CD4-positive, alpha-beta T cell treated with Interleukin-2 at 100 ng/mL for 4 hours (primary cell): Measurements from ENCODE around the gene KANSL1L.

ENCODE experiments used
- DNase-seq: peaks from one replicate; pipeline ENCODE4 v3.0.0-alpha.2; 2020; ENCODE audit warnings: low spot score

Gene KANSL1L

GRCh38 chr2:210063306-210063705, 107.9 kb downstream of the KANSL1L start:
- DNase-seq = no peak

GRCh38 chr2:210055825-210056224, 115.4 kb downstream of the KANSL1L start:
- DNase-seq = no peak

GRCh38 chr2:210054696-210055095, 116.5 kb downstream of the KANSL1L start:
- DNase-seq = no peak

- DNase-seq = no peak
These were observed 120.3 kb downstream of the KANSL1L start for GRCh38 chr2:210050885-210051284.

GRCh38 chr2:210049831-210050230, 121.4 kb downstream of the KANSL1L start:
- no peak for DNase-seq

GRCh38 chr2:210046851-210047500, 124.2 kb downstream of the KANSL1L start:
- no peak for DNase-seq

- DNase-seq = no peak
These were observed 133.1 kb downstream of the KANSL1L start for GRCh38 chr2:210038078-210038477.

DNA sequence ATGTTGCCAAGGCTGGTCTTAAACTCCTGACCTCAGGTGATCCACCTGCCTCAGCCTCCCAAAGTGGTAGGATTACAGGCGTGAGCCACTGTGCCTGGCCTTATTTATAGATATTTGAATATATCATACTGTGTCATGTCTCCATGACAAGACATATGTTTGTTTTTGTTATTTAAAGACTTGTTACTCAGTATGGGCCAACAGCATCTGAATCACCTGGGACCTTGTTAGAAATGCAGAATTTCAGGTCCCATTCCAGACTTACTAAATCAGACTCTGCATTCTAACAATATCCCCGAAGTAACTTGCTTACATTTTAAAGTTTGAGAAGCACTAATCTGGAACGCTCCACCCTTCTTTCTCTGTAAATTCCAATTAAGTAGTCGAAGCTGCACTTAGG, 135.5 kb downstream of the KANSL1L start:
- DNase-seq = no peak

GRCh38 chr2:210034087-210034683, 137.0 kb downstream of the KANSL1L start:
- no peak for DNase-seq

- no peak for DNase-seq
These were observed 143.0 kb downstream of the KANSL1L start for GRCh38 chr2:210028178-210028577.

GRCh38 chr2:210027608-210028007, 143.6 kb downstream of the KANSL1L start:
- no peak for DNase-seq

DNA sequence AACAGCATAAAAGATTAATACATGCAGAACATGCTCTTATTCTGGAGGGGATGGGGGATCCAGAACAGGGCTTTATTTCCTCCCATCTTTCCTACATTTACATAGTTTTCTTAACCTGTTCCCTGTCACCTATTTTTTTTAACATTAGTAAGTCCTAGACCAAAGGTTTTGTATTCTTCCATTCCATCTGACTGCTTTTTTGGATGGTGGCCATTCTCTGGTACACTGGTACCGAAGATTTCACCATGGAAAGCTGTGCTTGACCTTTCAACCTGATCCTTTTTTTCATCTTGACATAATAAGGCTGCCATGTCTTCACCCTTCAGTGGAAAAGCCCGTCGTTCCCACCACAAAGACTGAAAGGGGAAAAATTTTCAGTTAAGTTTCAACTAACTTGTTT, 148.4 kb downstream of the KANSL1L start:
- DNase-seq = no peak

- DNase-seq = no peak
These were observed 151.1 kb downstream of the KANSL1L start for GRCh38 chr2:210020138-210020537.

- DNase-seq = no peak
These were observed 161.3 kb downstream of the KANSL1L start for GRCh38 chr2:210009896-210010295.

DNA sequence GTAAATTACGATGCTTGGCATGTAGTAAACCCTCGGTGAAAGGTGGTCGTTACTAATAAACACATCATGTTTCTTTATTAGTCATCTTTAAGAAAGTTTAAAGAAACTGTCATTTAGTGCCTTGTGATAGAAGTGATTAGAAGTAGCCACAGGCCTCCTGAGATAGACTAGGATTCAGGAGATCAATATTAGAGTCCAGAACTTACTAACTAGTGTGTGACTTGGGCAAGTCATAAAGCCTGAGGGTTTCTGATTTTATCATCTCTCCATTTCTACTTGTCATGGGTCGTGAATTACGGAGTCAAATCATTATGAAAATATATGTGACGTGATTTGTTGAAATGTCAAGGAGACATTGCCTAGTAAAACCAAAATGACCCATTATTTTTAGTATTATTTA, 162.1 kb downstream of the KANSL1L start:
- no peak for DNase-seq

DNA sequence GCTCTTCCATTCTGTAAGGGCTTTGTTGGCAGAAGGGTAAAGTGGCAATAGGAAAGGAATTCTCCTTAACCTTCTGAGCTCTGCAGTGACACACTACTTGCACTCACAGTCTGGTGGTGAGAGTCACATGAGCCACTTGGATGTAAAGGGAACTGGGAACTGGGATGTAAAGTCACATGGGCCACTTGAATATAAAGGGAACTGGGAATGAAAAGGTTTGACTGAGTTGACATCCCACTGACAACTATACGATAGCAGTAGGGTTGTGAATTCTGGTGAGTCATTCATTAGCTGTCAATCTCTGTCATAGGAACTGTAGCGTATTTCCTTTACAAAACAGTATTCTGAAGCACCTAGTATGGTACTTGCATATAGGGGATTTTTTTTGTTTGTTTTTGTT, 163.3 kb downstream of the KANSL1L start:
- no peak for DNase-seq

- DNase-seq = no peak
These were observed 166.3 kb downstream of the KANSL1L start for GRCh38 chr2:210004881-210005280.

DNA sequence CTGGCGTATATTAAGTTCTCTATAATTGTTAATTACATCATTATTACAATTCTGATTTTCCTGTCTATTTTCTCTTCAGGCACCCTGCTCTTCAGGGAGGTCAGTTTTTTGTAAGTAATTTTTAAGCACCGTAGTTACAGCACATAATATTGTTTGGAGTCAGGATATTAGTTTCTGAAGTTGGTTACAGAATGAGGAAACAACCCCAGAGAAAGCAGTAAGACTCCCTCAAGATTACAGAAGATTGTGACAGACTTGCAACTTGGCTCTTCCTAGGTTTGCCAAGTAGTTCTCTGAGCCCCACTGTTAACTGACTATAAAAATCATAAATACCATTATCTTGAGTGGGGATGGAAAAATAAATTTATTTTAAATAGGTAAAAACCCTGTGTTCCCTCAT, 167.8 kb downstream of the KANSL1L start:
- DNase-seq = no peak

- DNase-seq = peak; percentile 97
These were observed 168.8 kb downstream of the KANSL1L start, which contains the start of gene RPE for GRCh38 chr2:210002158-210003157. TSS of gene RPE (plus strand) at chr2:210002638. CDS start at chr2:210002662, 24 bp downstream.

DNA sequence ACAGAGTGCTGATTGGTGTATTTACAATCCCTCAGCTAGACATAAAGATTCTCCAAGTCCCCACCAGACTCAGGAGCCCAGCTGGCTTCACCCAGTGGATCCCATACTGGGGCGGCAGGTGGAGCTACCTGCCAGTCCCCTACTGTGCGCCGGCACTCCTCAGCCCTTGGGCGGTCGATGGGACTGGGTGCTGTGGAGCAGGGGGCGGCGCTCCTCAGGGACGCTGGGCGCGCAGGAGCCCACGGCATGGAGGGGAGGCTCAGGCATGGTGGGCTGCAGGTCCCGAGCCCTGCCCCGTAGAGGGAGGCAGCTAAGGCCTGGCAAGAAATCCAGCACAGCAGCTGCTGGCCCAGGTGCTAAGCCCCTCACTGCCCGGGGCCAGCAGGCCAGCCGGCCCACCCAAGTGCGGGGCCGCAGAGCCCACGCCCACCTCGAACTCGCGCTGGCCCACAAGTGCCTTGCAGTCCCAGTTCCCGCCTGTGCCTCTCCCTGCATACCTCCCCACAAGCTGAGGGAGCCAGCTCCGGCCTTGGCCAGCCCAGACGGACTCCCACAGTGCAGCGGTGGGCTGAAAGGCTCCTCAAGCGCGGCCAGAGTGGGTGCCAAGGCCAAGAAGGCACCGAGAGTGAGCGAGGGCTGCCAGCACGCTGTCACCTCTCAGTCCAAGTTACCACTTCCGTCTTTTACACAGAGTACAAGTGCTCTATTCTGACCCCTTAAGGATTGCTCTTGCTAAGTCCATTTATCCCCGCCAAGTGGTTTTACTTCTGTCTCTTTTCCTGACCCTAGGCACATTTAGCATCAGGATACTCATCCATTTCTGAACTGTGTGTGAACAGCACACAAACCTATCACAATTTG, 170.5 kb downstream of the KANSL1L start:
- DNase-seq = no peak

- no peak for DNase-seq
These were observed 172.6 kb downstream of the KANSL1L start for GRCh38 chr2:209998596-209998995.

DNA sequence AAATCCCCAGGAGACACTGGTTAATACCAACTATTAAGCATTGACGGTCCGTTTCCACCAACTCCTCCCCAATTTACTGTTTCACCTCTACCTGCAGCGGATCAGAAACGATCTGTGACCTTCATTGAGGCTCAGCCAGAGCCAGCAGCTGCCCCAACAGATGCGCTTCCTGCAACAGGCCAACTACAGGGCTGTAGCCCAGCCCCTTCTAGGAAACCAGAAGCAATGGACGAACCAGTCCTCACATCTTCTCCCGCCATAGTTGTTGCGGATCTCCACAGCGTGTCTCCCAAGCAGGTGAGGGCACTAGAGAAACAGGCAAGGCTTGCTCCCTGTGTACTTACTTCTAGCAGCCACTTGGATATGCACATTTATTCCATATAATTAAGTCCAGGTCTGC, 177.2 kb downstream of the KANSL1L start:
- DNase-seq = no peak
